Retinal pigment epithelial cell (primary cell): ENCODE data around the gene EXOSC3.

ENCODE experiments used
- DNase-seq: peaks from one replicate; pipeline ENCODE4 v3.0.0-alpha.2; 2010; ENCODE audit warnings: low read depth
- H3K4me3 ChIP-seq: 2 replicates; pipeline ENCODE4 v1.5.1; 2011; ENCODE audit warnings: mild to moderate bottlenecking, low read length, control low read depth, moderate library complexity
- TF ChIP-seq, protein P1 (sequence below): conservative IDR thresholded peaks from 2 replicates; pipeline ENCODE4 v1.5.1; 2011; ENCODE audit warnings: low read depth, low read length, control low read depth, inconsistent platforms

The EXOSC3 gene

DNA sequence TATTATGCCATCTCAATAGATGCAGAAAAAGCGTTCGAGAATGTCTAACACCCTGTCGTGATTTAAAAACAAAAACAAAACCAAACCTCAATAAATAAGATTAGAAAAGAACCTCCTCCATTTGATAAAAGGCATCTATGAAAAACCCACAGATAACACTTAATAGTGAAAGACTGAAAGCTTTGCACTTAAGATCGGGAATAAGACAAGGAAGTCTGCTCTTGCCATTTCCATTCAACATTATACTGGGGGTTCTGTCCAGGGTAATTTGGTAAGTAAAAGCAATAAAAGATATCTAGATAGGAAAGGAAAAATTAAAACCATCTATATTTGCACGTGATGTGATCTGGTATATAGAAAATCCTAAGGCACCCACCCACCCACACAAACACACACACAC lies 7.3 kb upstream of the EXOSC3 start:
- no peak overlapping the region for H3K4me3 ChIP-seq
- TF ChIP-seq, protein P1, sequence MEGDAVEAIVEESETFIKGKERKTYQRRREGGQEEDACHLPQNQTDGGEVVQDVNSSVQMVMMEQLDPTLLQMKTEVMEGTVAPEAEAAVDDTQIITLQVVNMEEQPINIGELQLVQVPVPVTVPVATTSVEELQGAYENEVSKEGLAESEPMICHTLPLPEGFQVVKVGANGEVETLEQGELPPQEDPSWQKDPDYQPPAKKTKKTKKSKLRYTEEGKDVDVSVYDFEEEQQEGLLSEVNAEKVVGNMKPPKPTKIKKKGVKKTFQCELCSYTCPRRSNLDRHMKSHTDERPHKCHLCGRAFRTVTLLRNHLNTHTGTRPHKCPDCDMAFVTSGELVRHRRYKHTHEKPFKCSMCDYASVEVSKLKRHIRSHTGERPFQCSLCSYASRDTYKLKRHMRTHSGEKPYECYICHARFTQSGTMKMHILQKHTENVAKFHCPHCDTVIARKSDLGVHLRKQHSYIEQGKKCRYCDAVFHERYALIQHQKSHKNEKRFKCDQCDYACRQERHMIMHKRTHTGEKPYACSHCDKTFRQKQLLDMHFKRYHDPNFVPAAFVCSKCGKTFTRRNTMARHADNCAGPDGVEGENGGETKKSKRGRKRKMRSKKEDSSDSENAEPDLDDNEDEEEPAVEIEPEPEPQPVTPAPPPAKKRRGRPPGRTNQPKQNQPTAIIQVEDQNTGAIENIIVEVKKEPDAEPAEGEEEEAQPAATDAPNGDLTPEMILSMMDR, result no peak
- DNase-seq, result no peak

DNA sequence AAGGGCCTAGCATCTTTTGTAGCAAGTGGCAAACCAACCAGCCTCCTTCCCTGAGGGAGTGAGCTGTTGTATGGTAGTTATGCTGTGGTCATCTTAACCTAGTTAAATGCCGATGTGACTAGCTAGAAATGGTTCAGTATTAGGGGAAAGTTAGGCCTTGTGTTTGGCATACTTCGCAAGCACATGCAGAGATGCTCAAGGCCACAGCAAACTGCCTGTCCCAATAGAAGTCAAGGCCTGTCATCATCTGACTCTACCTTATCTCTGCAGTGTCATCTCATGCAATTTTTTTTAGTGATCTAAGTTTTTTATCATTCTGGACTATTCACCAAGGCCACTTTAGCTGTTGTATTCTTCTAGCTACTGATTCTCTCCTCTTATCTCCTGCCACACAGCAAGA lies 5.2 kb upstream of the EXOSC3 start:
- TF ChIP-seq, protein P1, result no peak
- DNase-seq, result no peak

DNA sequence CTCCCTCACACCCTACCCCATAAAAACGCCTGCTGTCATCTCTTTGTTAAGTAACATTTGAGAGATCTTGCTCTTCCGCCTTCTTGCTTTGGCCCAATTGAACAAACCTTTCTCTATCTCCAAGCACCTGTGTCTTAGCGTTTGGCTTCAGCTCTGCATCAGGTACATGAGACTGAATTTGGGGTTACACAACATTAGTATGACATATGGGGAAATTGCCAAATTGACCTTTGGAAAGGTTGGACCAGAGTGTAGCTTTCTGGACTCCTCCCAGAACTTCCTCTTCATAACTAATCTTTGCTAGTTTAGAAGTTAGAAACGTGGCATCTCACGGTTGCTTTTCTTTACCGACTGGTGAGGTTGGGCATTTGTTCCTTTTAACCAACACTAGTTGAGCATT lies 3.5 kb upstream of the EXOSC3 start:
- TF ChIP-seq, protein P1, result no peak
- no peak overlapping the region for H3K4me3 ChIP-seq
- DNase-seq, result no peak

More for the DNA sequence above, 5.2 kb upstream of the EXOSC3 start:
- H3K4me3 ChIP-seq, result no peak overlapping the region

DNA sequence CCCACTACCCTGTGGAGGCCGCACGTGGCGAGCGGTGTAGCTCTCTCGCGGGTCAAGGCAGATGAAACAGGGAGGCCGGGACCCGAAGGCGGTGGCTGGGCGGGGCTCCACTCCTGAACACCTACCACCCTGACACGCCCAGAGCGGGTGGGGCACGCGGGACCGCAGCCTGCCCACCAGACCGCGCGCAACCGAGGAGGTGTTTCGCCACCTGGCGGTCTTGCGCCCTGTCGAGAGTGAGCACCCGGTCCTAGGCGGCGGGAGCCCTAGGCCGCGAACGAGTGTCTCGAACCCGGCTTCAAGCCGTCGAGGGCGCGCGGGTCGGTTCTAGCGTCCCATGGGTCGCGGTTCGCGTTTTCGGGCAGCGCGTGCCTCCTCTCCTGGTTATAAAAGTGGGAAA lies 2.2 kb upstream of the EXOSC3 start:
- TF ChIP-seq, protein P1, result no peak
- H3K4me3 ChIP-seq, result no peak overlapping the region
- no peak for DNase-seq

DNA sequence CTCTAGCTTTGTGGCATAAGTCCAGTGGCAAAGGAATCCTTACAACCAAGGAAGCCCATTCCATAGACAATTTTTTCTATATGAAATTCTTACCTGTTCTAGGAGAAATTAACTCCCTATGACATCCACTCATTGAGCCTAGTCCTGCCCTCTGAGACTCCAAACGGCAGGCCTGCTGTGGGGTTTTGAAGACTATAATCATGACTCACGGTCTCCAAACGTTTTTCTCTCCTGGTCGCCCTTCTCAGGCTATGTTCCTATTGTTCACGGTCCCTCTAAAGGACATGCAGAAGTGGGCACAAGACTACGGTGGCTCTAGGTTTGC lies 611 bp downstream of the EXOSC3 start:
- TF ChIP-seq, protein P1, result no peak
- DNase-seq, result no peak
- H3K4me3 ChIP-seq, result peak overlapping the region; percentile 97

DNA sequence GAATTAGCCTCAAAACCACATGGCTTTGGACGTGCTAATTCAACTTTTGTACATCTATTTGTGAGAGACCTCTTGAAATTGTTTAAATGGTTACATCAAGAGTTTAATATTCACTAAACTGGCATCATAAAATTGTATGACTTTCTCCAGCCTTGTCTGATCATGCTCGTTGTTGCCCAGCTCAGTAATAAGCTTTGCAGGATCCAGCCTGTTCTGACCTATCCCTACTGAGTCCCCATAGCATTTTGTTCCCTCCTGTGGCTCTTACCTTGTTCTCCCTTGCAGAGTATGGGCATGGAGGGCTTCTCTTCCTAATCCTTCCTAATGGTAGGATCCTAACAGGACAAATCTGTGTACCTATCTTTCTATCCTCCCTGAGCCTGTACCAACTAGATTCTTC lies 6.3 kb downstream of the EXOSC3 start:
- no peak for DNase-seq
- TF ChIP-seq, protein P1, result no peak
- H3K4me3 ChIP-seq, result no peak overlapping the region

DNA sequence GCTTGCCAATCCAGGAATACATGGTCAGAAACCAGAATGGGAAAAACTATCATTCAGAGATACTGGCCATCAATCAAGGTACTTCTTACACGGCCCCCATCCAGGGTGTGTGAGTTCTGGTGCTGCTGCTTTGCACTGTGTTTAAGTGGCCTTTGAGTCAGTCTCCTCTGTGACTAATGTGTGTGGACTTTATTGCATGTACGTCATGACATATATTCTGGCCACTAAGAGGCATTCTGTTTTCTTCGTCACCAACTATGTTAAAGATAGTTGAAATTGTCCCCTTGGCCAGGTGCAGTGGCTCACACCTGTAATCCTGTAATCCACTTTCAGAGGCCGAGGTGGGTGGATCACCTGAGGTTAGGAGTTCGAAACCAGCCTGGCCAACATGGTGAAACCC lies 8.5 kb downstream of the EXOSC3 start:
- TF ChIP-seq, protein P1, result no peak
- DNase-seq, result no peak
- no peak overlapping the region for H3K4me3 ChIP-seq
